Neural cell (in vitro differentiated cells): Measurements from ENCODE around the gene EN2. TPM values are rescaled to one million over a fixed set of nuclear protein-coding genes. Genes with fewer than 3 reads are reported as not detected.

ENCODE experiments used
- H2AFZ ChIP-seq: fragments of 200-600, 300-800 bp; sonication (generic), shearing (Covaris generic); 2 replicates; pipeline ENCODE4 v1.6.0; 2014; ENCODE audit warnings: low read depth, mild to moderate bottlenecking, antibody characterized with exemption, low read length, moderate library complexity
- H3F3A ChIP-seq: fragments of 200-600 bp; shearing (Covaris generic); 2 replicates; pipeline ENCODE4 v1.6.1; 2016; ENCODE audit warnings: mild to moderate bottlenecking, moderate library complexity, mixed read lengths, antibody characterized with exemption, low read length; ENCODE audit not compliant: insufficient read depth, poor library complexity, severe bottlenecking
- H3K27ac ChIP-seq: fragments of 200-600, 300-800 bp; sonication (generic), shearing (Covaris generic); 2 replicates; pipeline ENCODE4 v1.5.1; 2014; ENCODE audit warnings: mild to moderate bottlenecking, low read length, moderate library complexity
- H3K27me3 ChIP-seq: fragments of 300-800, 200-600 bp; sonication (generic), shearing (Covaris generic); 2 replicates; pipeline ENCODE4 v1.6.0; 2014; ENCODE audit warnings: mild to moderate bottlenecking, low read depth, low read length, moderate library complexity; ENCODE audit not compliant: insufficient read depth
- H3K36me3 ChIP-seq: fragments of 300-800, 200-600 bp; sonication (generic), shearing (Covaris generic); 2 replicates; pipeline ENCODE4 v1.5.1; 2014; ENCODE audit warnings: mild to moderate bottlenecking, antibody characterized with exemption, low read length, moderate library complexity; ENCODE audit not compliant: insufficient read depth
- H3K4me2 ChIP-seq: fragments of 300-800, 200-600 bp; sonication (generic), shearing (Covaris generic); 2 replicates; pipeline ENCODE4 v1.6.0; 2014; ENCODE audit warnings: mild to moderate bottlenecking, low read length
- H3K4me3 ChIP-seq: fragments of 300-800, 200-600 bp; sonication (generic), shearing (Covaris generic); 2 replicates; pipeline ENCODE4 v1.5.1; 2014; ENCODE audit warnings: mild to moderate bottlenecking, low read length, moderate library complexity
- H3K79me2 ChIP-seq: fragments of 200-600 bp; shearing (Covaris generic); replicated peaks from 2 replicates; pipeline ENCODE4 v1.6.0; 2014; ENCODE audit warnings: mild to moderate bottlenecking, low read length, moderate library complexity; ENCODE audit not compliant: insufficient read depth
- H3K9ac ChIP-seq: fragments of 300-800, 200-600 bp; sonication (generic), shearing (Covaris generic); 2 replicates; pipeline ENCODE4 v1.6.1; 2016; ENCODE audit warnings: mild to moderate bottlenecking, low read length, mixed read lengths
- H3K9me2 ChIP-seq: fragments of 200-600 bp; shearing (Covaris generic); 2 replicates; pipeline ENCODE4 v1.6.1; 2016; ENCODE audit warnings: mild to moderate bottlenecking, low read length, mixed read lengths; ENCODE audit not compliant: insufficient read depth
- H3K9me3 ChIP-seq: fragments of 200-600, 300-800 bp; sonication (generic), shearing (Covaris generic); 2 replicates; pipeline ENCODE4 v1.6.1; 2016; ENCODE audit warnings: mild to moderate bottlenecking, mixed run types, low read length, moderate library complexity, mixed read lengths
- H4K20me1 ChIP-seq: fragments of 200-600 bp; shearing (Covaris generic); 2 replicates; pipeline ENCODE4 v1.6.1; 2016; ENCODE audit warnings: mild to moderate bottlenecking, mixed run types; ENCODE audit not compliant: insufficient read depth
- CTCF ChIP-seq: fragments of 450-650 bp; IDR thresholded peaks from 2 replicates; pipeline ENCODE4 v1.5.1; 2014; ENCODE audit warnings: antibody characterized with exemption, mild to moderate bottlenecking, moderate library complexity; ENCODE audit not compliant: poor library complexity, severe bottlenecking
- EP300 ChIP-seq: fragments of 450-650 bp; conservative IDR thresholded peaks from 2 replicates; pipeline ENCODE4 v1.6.1; 2014; ENCODE audit warnings: antibody characterized with exemption, mild to moderate bottlenecking, moderate library complexity; ENCODE audit not compliant: poor library complexity, severe bottlenecking
- EZH2 ChIP-seq: fragments of 200-600, 300-800 bp; shearing (Covaris generic), sonication (generic); IDR thresholded peaks from 2 replicates; pipeline ENCODE4 v1.6.1; 2014; ENCODE audit warnings: antibody characterized with exemption, low read length, borderline replicate concordance, mild to moderate bottlenecking; ENCODE audit not compliant: insufficient read depth, poor library complexity, severe bottlenecking
- MXI1 ChIP-seq: fragments of 450-650 bp; conservative IDR thresholded peaks from 2 replicates; pipeline ENCODE4 v1.6.1; 2014; ENCODE audit warnings: antibody characterized with exemption, mild to moderate bottlenecking; ENCODE audit not compliant: poor library complexity, severe bottlenecking
- POLR2AphosphoS5 ChIP-seq: IDR thresholded peaks from 2 replicates; pipeline ENCODE4 v1.6.1; 2012
- RAD21 ChIP-seq: fragments of 450-650 bp; conservative IDR thresholded peaks from 2 replicates; pipeline ENCODE4 v1.6.1; 2014; ENCODE audit warnings: antibody characterized with exemption, mild to moderate bottlenecking, moderate library complexity
- REST ChIP-seq: IDR thresholded peaks from 2 replicates; pipeline ENCODE4 v1.6.1; 2012; ENCODE audit warnings: borderline replicate concordance
- SMC3 ChIP-seq: fragments of 450-650 bp; conservative IDR thresholded peaks from 2 replicates; pipeline ENCODE4 v1.6.1; 2014; ENCODE audit warnings: antibody characterized with exemption, mild to moderate bottlenecking, moderate library complexity; ENCODE audit not compliant: poor library complexity
- TAF1 ChIP-seq: IDR thresholded peaks from 2 replicates; pipeline ENCODE4 v1.6.1; 2012; ENCODE audit warnings: low read depth
- polyA plus RNA-seq: library from polyadenylated mRNA; depleted of rRNA; stranded (reverse); fragments of >200 nt; gene quantifications from 2 replicates; pipeline ENCODE4 v1.2.3, GENCODE V29; 2014

The EN2 gene
- polyA plus RNA-seq, 1 donor from 2014 or later = not detected

- no peak overlapping the region for H3K4me2 ChIP-seq
- no peaks in the 10 kb centered on the region for H3K9me3 ChIP-seq
- no peaks in the 10 kb centered on the region for H4K20me1 ChIP-seq
- H2AFZ ChIP-seq = no peak overlapping the region
- H3K27ac ChIP-seq = no peak overlapping the region
- H3K9ac ChIP-seq = no peak overlapping the region
- TF ChIP-seq TAF1 (no peak), RAD21 (no peak), EZH2 (no peak), CTCF (no peak), SMC3 (no peak), EP300 (no peak), REST (no peak), POLR2AphosphoS5 (no peak), MXI1 (no peak)
- H3F3A ChIP-seq = no peaks in the 10 kb centered on the region
- no peaks in the 10 kb centered on the region for H3K79me2 ChIP-seq
- H3K4me3 ChIP-seq = no peak overlapping the region
- no peaks in the 10 kb centered on the region for H3K36me3 ChIP-seq
- no peaks in the 10 kb centered on the region for H3K9me2 ChIP-seq
- H3K27me3 ChIP-seq = peaks cover 94% of the 10 kb centered on the region
Observed at GRCh38 chr7:155461631-155462030, 3.7 kb downstream of the EN2 start.

GRCh38 chr7:155462163-155462735 is 4.3 kb downstream of the EN2 start:
- Histone ChIP-seq H3K4me3 (no peak overlapping the region), H2AFZ (no peak overlapping the region), H3F3A (no peaks in the 10 kb centered on the region), H3K9me3 (no peaks in the 10 kb centered on the region), H3K9me2 (no peaks in the 10 kb centered on the region), H3K79me2 (no peaks in the 10 kb centered on the region), H3K27ac (no peak overlapping the region), H3K9ac (no peak overlapping the region), H4K20me1 (no peaks in the 10 kb centered on the region), H3K36me3 (no peaks in the 10 kb centered on the region), H3K4me2 (no peak overlapping the region), H3K27me3 (peaks cover 94% of the 10 kb centered on the region)
- TF ChIP-seq POLR2AphosphoS5 (peak; percentile 13), CTCF (no peak)
